ENCODE data around the gene ZBED4. TPM values are rescaled to one million over a fixed set of nuclear protein-coding genes. Genes with fewer than 3 reads are reported as not detected.

The ZBED4 gene
- 9.8 and 22.7 TPM in 2 replicates for total RNA-seq

GRCh38 chr22:49852898-49853894 lies at the start of gene ZBED4:
TSS of gene ZBED4 (plus strand) at chr22:49853844. CDS start at chr22:49883663, 29,819 bp downstream.

GRCh38 chr22:49827853-49828598 lies 25.6 kb upstream of the ZBED4 start, which contains the start of gene BRD1:
TSS of gene BRD1 (minus strand) at chr22:49827873. CDS start at chr22:49824317, 3,556 bp downstream.

DNA sequence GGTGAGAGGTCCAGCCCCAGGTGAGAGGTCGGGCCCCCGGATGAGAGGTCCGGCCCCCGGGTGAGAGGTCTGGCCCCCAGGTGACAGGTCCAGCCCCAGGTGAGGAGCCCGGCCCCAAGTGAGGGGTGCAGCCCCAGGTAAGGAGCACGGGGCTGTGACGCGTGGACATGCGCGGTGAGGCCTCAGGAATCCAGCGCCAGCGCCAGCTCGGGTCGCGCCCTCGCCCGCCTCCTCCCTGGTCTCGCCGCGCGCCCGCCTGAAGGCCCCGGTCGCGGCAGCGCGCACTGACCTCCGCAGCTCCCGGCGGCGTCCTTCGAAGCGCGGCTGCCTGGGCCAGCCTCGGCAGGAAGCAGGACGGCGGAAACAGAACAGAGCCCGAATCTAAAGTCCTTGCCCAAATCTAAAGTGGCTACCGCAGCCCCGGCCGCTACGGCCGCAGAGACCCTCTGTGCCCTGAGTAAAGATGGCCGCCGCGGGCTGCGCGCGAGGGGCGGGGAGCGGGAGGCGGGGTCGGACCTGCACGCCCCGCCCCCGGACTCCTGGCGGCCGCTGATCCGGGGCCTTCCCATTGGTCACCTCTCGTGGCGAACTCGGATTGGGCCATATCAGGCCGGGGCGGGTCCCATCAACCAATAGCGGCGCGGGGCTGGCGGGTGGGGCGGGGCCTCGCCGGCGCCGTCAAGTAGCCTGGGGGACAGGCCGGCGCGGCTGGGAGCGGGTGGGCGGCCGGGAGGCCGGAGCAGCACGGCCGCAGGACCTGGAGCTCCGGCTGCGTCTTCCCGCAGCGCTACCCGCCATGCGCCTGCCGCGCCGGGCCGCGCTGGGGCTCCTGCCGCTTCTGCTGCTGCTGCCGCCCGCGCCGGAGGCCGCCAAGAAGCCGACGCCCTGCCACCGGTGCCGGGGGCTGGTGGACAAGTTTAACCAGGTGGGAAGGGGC lies 64.6 kb downstream of the ZBED4 start, which contains the start of the genes ALG12 and CRELD2:
Gene ALG12 (minus strand): TSS at position 465 of the 937 bp plus-strand sequence. CDS start 4,673 bp downstream, outside the sequence.
Gene CRELD2 (plus strand): TSS at position 661 of the 937 bp plus-strand sequence. CDS start 136 bp downstream, at position 797.

Other genes starting within 250 kb of the ZBED4 start
- gene BRD1, start 26.0 kb upstream of the ZBED4 start, total RNA-seq, result 27.0 and 35.7 TPM in 2 replicates
- 21.9 and 23.2 TPM in 2 replicates for gene ALG12, start 64.6 kb downstream of the ZBED4 start, total RNA-seq
- gene CRELD2, start 64.8 kb downstream of the ZBED4 start, total RNA-seq, result 136 and 159 TPM in 2 replicates
- gene PIM3, start 106.9 kb downstream of the ZBED4 start, total RNA-seq, result 28.2 and 34.4 TPM in 2 replicates
- 0.09 TPM in 1 of 2 replicates, not detected in the other for gene IL17REL, start 158.9 kb downstream of the ZBED4 start, total RNA-seq
- gene TTLL8, start 204.5 kb downstream of the ZBED4 start, total RNA-seq, result not detected in 2 replicates
- gene MLC1, start 231.6 kb downstream of the ZBED4 start, total RNA-seq, result 0.18 and 0.59 TPM in 2 replicates
- gene MOV10L1, start 236.2 kb downstream of the ZBED4 start, total RNA-seq, result 2.1 and 14.8 TPM in 2 replicates

All from smooth muscle cell of the umbilical artery (primary cell).